ENCODE results near the gene PDXDC1.

DNA sequence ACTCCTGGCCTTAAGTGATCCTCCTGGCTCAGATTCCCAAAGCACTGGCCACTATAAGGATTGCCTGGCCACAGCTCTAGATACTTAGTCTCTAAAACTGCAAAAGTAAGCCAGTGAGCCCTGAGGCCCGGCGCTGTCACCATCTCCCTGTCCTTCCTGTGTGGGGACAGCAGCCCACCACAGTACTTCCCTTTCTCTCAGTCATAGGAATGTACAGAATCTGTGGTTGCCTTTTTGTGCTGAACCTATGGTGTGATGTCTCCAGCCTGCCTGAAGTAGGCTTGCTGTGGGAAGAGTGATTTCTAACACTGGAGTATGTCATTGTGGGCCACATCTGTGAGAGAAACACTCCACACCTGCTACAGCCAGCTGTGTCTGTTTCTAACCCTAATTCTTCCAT is 56.4 kb downstream of the PDXDC1 start:
- TF ChIP-seq, protein P1, sequence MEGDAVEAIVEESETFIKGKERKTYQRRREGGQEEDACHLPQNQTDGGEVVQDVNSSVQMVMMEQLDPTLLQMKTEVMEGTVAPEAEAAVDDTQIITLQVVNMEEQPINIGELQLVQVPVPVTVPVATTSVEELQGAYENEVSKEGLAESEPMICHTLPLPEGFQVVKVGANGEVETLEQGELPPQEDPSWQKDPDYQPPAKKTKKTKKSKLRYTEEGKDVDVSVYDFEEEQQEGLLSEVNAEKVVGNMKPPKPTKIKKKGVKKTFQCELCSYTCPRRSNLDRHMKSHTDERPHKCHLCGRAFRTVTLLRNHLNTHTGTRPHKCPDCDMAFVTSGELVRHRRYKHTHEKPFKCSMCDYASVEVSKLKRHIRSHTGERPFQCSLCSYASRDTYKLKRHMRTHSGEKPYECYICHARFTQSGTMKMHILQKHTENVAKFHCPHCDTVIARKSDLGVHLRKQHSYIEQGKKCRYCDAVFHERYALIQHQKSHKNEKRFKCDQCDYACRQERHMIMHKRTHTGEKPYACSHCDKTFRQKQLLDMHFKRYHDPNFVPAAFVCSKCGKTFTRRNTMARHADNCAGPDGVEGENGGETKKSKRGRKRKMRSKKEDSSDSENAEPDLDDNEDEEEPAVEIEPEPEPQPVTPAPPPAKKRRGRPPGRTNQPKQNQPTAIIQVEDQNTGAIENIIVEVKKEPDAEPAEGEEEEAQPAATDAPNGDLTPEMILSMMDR (IDR thresholded peaks at IDR 0.05; ENCODE audit: insufficient read depth, low read length, poor library complexity, severe bottlenecking): no peak
- no peak for TF ChIP-seq EZH2phosphoT487 (conservative IDR thresholded peaks at IDR 0.05; ENCODE audit: low read length)
